SU-DHL-6 (cell line): Measurements from ENCODE around the gene STIM2.
"Not testable (repeated sequence)": the region's sequence is repeated elsewhere in the genome, so short reads cannot be mapped to it uniquely, and the experiment has no call there.

Experiments used
- EZH2phosphoT487 ChIP-seq: fragments of 200-600 bp; sonication (generic), shearing (Covaris generic); conservative IDR thresholded peaks from 2 replicates; pipeline ENCODE4 v1.6.1; 2018; ENCODE audit warnings: mild to moderate bottlenecking, antibody characterized with exemption, low read length, moderate library complexity, mixed read lengths
- TF ChIP-seq, protein P1 (sequence below): fragments of 200-600 bp; sonication (generic); IDR thresholded peaks from one replicate; pipeline ENCODE4 v1.5.1; 2017; ENCODE audit warnings: antibody characterized with exemption, mild to moderate bottlenecking, low read length, moderate library complexity; ENCODE audit not compliant: insufficient read depth, poor library complexity, severe bottlenecking

DNA sequence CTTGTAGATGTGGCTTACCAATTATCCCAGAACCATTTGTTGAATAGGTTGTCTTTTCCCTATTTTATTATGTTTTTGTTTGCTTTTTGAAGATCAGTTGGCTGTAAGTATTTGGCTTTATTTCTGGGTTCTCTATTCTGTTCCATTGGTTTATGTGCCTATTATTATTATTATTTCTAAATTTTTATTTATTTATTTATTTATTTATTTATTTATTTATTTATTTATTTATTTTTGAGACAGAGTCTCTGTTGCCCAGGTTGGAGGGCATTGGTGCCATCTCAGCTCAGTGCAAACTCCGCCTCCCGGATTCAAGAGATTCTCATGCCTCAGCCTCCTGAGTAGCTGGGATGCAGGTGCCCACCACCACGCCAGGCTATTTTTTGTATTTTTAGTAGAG, 174.5 kb downstream of the STIM2 start:
- TF ChIP-seq, protein P1, sequence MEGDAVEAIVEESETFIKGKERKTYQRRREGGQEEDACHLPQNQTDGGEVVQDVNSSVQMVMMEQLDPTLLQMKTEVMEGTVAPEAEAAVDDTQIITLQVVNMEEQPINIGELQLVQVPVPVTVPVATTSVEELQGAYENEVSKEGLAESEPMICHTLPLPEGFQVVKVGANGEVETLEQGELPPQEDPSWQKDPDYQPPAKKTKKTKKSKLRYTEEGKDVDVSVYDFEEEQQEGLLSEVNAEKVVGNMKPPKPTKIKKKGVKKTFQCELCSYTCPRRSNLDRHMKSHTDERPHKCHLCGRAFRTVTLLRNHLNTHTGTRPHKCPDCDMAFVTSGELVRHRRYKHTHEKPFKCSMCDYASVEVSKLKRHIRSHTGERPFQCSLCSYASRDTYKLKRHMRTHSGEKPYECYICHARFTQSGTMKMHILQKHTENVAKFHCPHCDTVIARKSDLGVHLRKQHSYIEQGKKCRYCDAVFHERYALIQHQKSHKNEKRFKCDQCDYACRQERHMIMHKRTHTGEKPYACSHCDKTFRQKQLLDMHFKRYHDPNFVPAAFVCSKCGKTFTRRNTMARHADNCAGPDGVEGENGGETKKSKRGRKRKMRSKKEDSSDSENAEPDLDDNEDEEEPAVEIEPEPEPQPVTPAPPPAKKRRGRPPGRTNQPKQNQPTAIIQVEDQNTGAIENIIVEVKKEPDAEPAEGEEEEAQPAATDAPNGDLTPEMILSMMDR = not testable (repeated sequence)
- TF ChIP-seq EZH2phosphoT487 = not testable (repeated sequence)
